Mesenchymal stem cell (in vitro differentiated cells and primary cell): ENCODE measurements around the gene PFKFB4.

Source experiments
- DNase-seq: peaks from one replicate; pipeline ENCODE4 v3.0.0-alpha.2; 2013
- H2AFZ ChIP-seq: one replicate; pipeline ENCODE4 v1.6.1; 2013; ENCODE audit warnings: low read depth, mild to moderate bottlenecking, control low read depth, inconsistent platforms, low read length, moderate library complexity
- H2AK5ac ChIP-seq: 2 replicates; pipeline ENCODE4 v1.6.1; 2013; ENCODE audit warnings: low read length, moderate library complexity, mild to moderate bottlenecking, inconsistent platforms; ENCODE audit not compliant: severe bottlenecking
- H2BK120ac ChIP-seq: one replicate; pipeline ENCODE4 v1.6.1; 2013; ENCODE audit warnings: low read depth, mild to moderate bottlenecking, inconsistent platforms, low read length, moderate library complexity
- H2BK12ac ChIP-seq, 2 experiments: one replicate each; pipeline ENCODE4 v1.6.1; 2013; ENCODE audit warnings: inconsistent platforms in 2 of 2, low read length in 2 of 2, mild to moderate bottlenecking in 2 of 2, moderate library complexity in 2 of 2, control low read depth in 1 of 2
- H2BK15ac ChIP-seq: one replicate; pipeline ENCODE4 v1.6.1; 2013; ENCODE audit warnings: mild to moderate bottlenecking, low read depth, inconsistent platforms; ENCODE audit not compliant: poor library complexity, severe bottlenecking
- H2BK5ac ChIP-seq: 2 replicates; pipeline ENCODE4 v1.6.1; 2013; ENCODE audit warnings: low read depth, mild to moderate bottlenecking, low read length, control low read depth, inconsistent platforms; ENCODE audit not compliant: poor library complexity, severe bottlenecking
- H3K14ac ChIP-seq, 2 experiments: one replicate each; pipeline ENCODE4 v1.6.1; 2013; ENCODE audit warnings: inconsistent platforms in 2 of 2, low read length in 2 of 2, control low read depth in 1 of 2, mild to moderate bottlenecking in 1 of 2, moderate library complexity in 1 of 2
- H3K18ac ChIP-seq, 2 experiments: one replicate each; pipeline ENCODE4 v1.6.1; 2013; ENCODE audit warnings: inconsistent platforms in 2 of 2, low read length in 2 of 2, control low read depth in 1 of 2, low read depth in 1 of 2, mild to moderate bottlenecking in 1 of 2
- H3K23ac ChIP-seq, 2 experiments: one replicate each; pipeline ENCODE4 v1.6.1; 2013; ENCODE audit warnings: inconsistent platforms in 2 of 2, low read length in 2 of 2, mild to moderate bottlenecking in 2 of 2, moderate library complexity in 2 of 2, control low read depth in 1 of 2
- H3K27ac ChIP-seq: 2 replicates; pipeline ENCODE4 v1.5.1; 2013; ENCODE audit warnings: mild to moderate bottlenecking, moderate library complexity, low read length, control low read depth, inconsistent platforms; ENCODE audit not compliant: poor library complexity, severe bottlenecking
- H3K27me3 ChIP-seq, 2 experiments: 2 replicates each; pipeline versions ENCODE4 v1.6.1 to v1.7.0; 2013; ENCODE audit warnings: low read length in 2 of 2, mild to moderate bottlenecking in 2 of 2, moderate library complexity in 2 of 2, control low read depth in 1 of 2, inconsistent platforms in 1 of 2; ENCODE audit not compliant: control insufficient read depth in 1 of 2, insufficient read depth in 1 of 2
- H3K36me3 ChIP-seq, 2 experiments: 2 replicates each; pipeline versions ENCODE4 v1.6.1 to v1.7.0; 2013; ENCODE audit warnings: low read length in 2 of 2, control low read depth in 1 of 2, inconsistent platforms in 1 of 2, low read depth in 1 of 2, mild to moderate bottlenecking in 1 of 2; ENCODE audit not compliant: insufficient read depth in 2 of 2, control insufficient read depth in 1 of 2
- H3K4ac ChIP-seq, 2 experiments: one replicate each; pipeline ENCODE4 v1.6.1; 2013; ENCODE audit warnings: inconsistent platforms in 2 of 2, low read length in 2 of 2, mild to moderate bottlenecking in 2 of 2, moderate library complexity in 2 of 2, control low read depth in 1 of 2, low read depth in 1 of 2
- H3K4me1 ChIP-seq: 2 replicates; pipeline ENCODE4 v1.6.1; 2013; ENCODE audit warnings: low read depth, low read length, control low read depth; ENCODE audit not compliant: control insufficient read depth, insufficient read depth
- H3K4me2 ChIP-seq: 2 replicates; pipeline ENCODE4 v1.6.1; 2013; ENCODE audit warnings: low read length, mild to moderate bottlenecking, inconsistent platforms; ENCODE audit not compliant: poor library complexity, severe bottlenecking
- H3K4me3 ChIP-seq, 2 experiments: 2 replicates each; pipeline versions ENCODE4 v1.5.1 to v1.7.0; 2013; ENCODE audit warnings: low read length in 2 of 2, mild to moderate bottlenecking in 2 of 2, control low read depth in 1 of 2, low read depth in 1 of 2; ENCODE audit not compliant: insufficient read depth in 1 of 2
- H3K79me1 ChIP-seq: replicated peaks from 2 replicates; pipeline ENCODE4 v1.6.1; 2013; ENCODE audit warnings: mild to moderate bottlenecking, control low read depth, low read length, inconsistent platforms; ENCODE audit not compliant: poor library complexity, severe bottlenecking
- H3K9ac ChIP-seq: 2 replicates; pipeline ENCODE4 v1.7.0; 2013; ENCODE audit warnings: mild to moderate bottlenecking, low read length, moderate library complexity
- H3K9me3 ChIP-seq: 2 replicates; pipeline ENCODE4 v1.7.0; 2013; ENCODE audit warnings: mild to moderate bottlenecking, low read length; ENCODE audit not compliant: control insufficient read depth
- H4K8ac ChIP-seq: one replicate; pipeline ENCODE4 v1.6.1; 2013; ENCODE audit warnings: inconsistent platforms, mild to moderate bottlenecking, low read length, moderate library complexity
- H4K91ac ChIP-seq: one replicate; pipeline ENCODE4 v1.6.1; 2013; ENCODE audit warnings: mild to moderate bottlenecking, low read length, inconsistent platforms
- WGBS: methylation state at CpG from one replicate; pipeline ENCODE4 v1.1.7; 2013; ENCODE audit warnings: mixed read lengths; 5-methylcytosine and 5-hydroxymethylcytosine counted together

PFKFB4 gene

GRCh38 chr3:48573973-48574585 is 17.5 kb upstream of the PFKFB4 start:
- Histone ChIP-seq H2BK15ac (no peak overlapping the region), H3K9ac (no peak overlapping the region), H3K4me1 (peaks cover 20% of the 10 kb centered on the region), H3K27ac (no peak overlapping the region), H3K4me2 (no peak overlapping the region), H3K9me3 (no peaks in the 10 kb centered on the region), H2AFZ (no peak overlapping the region), H3K4ac (no peak overlapping the region), H2BK5ac (no peak overlapping the region), H3K23ac (no peak overlapping the region), H4K8ac (peak overlapping the region; percentile 40), H3K18ac (no peak overlapping the region), H2BK12ac (no peak overlapping the region), H3K4me3 (no peak overlapping the region), H2AK5ac (no peak overlapping the region), H3K79me1 (peaks cover 43% of the 10 kb centered on the region), H3K36me3 (peaks cover 9 to 99% of the 10 kb centered on the region in 2 experiments), H3K27me3 (no peaks in the 10 kb centered on the region), H2BK120ac (no peak overlapping the region), H4K91ac (no peak overlapping the region), H3K14ac (no peak overlapping the region)
- WGBS = 96% methylated on average over 10 of the region's 10 CpGs
- DNase-seq = no peak

- Histone ChIP-seq H3K27me3 (no peaks in the 10 kb centered on the region), H3K79me1 (peaks cover 46% of the 10 kb centered on the region), H4K8ac (no peak overlapping the region), H3K23ac (no peak overlapping the region), H3K36me3 (peaks cover 7 to 100% of the 10 kb centered on the region in 2 experiments), H2BK120ac (no peak overlapping the region), H3K27ac (no peak overlapping the region), H3K9me3 (no peaks in the 10 kb centered on the region), H2BK15ac (no peak overlapping the region), H2BK12ac (no peak overlapping the region), H3K4ac (no peak overlapping the region), H2AFZ (no peak overlapping the region), H4K91ac (no peak overlapping the region), H3K18ac (no peak overlapping the region), H3K4me3 (no peak overlapping the region), H3K9ac (no peak overlapping the region), H3K14ac (no peak overlapping the region), H2AK5ac (no peak overlapping the region), H2BK5ac (no peak overlapping the region), H3K4me2 (no peak overlapping the region), H3K4me1 (peaks cover 25% of the 10 kb centered on the region)
- DNase-seq = no peak
- 89% methylated on average over 5 of the region's 7 CpGs for WGBS
Measured at GRCh38 chr3:48572517-48572916, 15.9 kb upstream of the PFKFB4 start.

GRCh38 chr3:48571938-48572337 is 15.3 kb upstream of the PFKFB4 start:
- no peak overlapping the region for H3K14ac ChIP-seq
- H3K9me3 ChIP-seq = no peaks in the 10 kb centered on the region
- no peak overlapping the region for H3K27ac ChIP-seq
- H3K4ac ChIP-seq = no peak overlapping the region
- no peak overlapping the region for H3K9ac ChIP-seq
- H3K36me3 ChIP-seq = peaks cover 1 to 100% of the 10 kb centered on the region in 2 experiments
- H2AFZ ChIP-seq = no peak overlapping the region
- no peak overlapping the region for H4K8ac ChIP-seq
- H3K18ac ChIP-seq = no peak overlapping the region
- H3K23ac ChIP-seq = no peak overlapping the region
- H2BK15ac ChIP-seq = no peak overlapping the region
- no peak overlapping the region for H4K91ac ChIP-seq
- no peak overlapping the region for H2BK12ac ChIP-seq
- H3K27me3 ChIP-seq = no peaks in the 10 kb centered on the region
- H3K4me3 ChIP-seq = no peak overlapping the region
- H2BK120ac ChIP-seq = no peak overlapping the region
- H2AK5ac ChIP-seq = no peak overlapping the region
- no peak overlapping the region for H3K4me2 ChIP-seq
- H2BK5ac ChIP-seq = no peak overlapping the region
- peaks cover 30% of the 10 kb centered on the region for H3K4me1 ChIP-seq
- 92% methylated on average over 12 of the region's 12 CpGs for WGBS
- peaks cover 46% of the 10 kb centered on the region for H3K79me1 ChIP-seq
- no peak for DNase-seq

GRCh38 chr3:48569808-48570450 is 13.3 kb upstream of the PFKFB4 start:
- H3K4me1 ChIP-seq = peaks cover 45% of the 10 kb centered on the region
- 94% methylated on average over 16 of the region's 18 CpGs for WGBS
- DNase-seq = no peak

More at GRCh38 chr3:48569808-48570450, 13.3 kb upstream of the PFKFB4 start:
- no peak overlapping the region for H2AFZ ChIP-seq
- no peak overlapping the region for H3K23ac ChIP-seq
- peak overlapping the region in 1 of 2 experiments; percentile 12 for H2BK12ac ChIP-seq
- H4K8ac ChIP-seq = no peak overlapping the region
- H2BK15ac ChIP-seq = no peak overlapping the region
- H2BK5ac ChIP-seq = no peak overlapping the region
- H2AK5ac ChIP-seq = no peak overlapping the region
- no peak overlapping the region for H3K18ac ChIP-seq
- peaks cover 0 to 98% of the 10 kb centered on the region in 2 experiments for H3K36me3 ChIP-seq
- no peak overlapping the region for H3K4me2 ChIP-seq
- no peak overlapping the region for H3K4ac ChIP-seq
- no peaks in the 10 kb centered on the region for H3K27me3 ChIP-seq
- peaks cover 36% of the 10 kb centered on the region for H3K79me1 ChIP-seq
- H3K9ac ChIP-seq = no peak overlapping the region
- H3K9me3 ChIP-seq = no peaks in the 10 kb centered on the region
- H3K27ac ChIP-seq = no peak overlapping the region
- H3K14ac ChIP-seq = no peak overlapping the region
- H2BK120ac ChIP-seq = no peak overlapping the region
- H4K91ac ChIP-seq = peak overlapping the region; percentile 20
- H3K4me3 ChIP-seq = no peak overlapping the region
